IMR-90 (cell line): Measurements from ENCODE around the gene CDK5R2.

Source experiments
- CEBPB ChIP-seq: IDR thresholded peaks from 2 replicates; pipeline ENCODE4 v1.6.1; 2012; ENCODE audit warnings: low read depth, low read length, improper control_type of control experiment
- CHD1 ChIP-seq: IDR thresholded peaks from 2 replicates; pipeline ENCODE4 v1.6.1; 2012; ENCODE audit warnings: low read depth, low read length, improper control_type of control experiment
- ELK1 ChIP-seq: fragments of 150-350 bp; IDR thresholded peaks from 2 replicates; pipeline ENCODE4 v1.6.1; 2016; ENCODE audit warnings: low read depth, mild to moderate bottlenecking, low read length, moderate library complexity, borderline replicate concordance
- FOS ChIP-seq: fragments of 150-350 bp; IDR thresholded peaks from 2 replicates; pipeline ENCODE4 v1.6.1; 2016; ENCODE audit warnings: low read depth, low read length
- MAZ ChIP-seq: IDR thresholded peaks from 2 replicates; pipeline ENCODE4 v1.6.1; 2012; ENCODE audit warnings: low read depth, mild to moderate bottlenecking, low read length, improper control_type of control experiment, moderate library complexity, borderline replicate concordance
- MXI1 ChIP-seq: IDR thresholded peaks from 2 replicates; pipeline ENCODE4 v1.6.1; 2012; ENCODE audit warnings: low read depth, mild to moderate bottlenecking, low read length, moderate library complexity, borderline replicate concordance
- POLR2A ChIP-seq: IDR thresholded peaks from 2 replicates; pipeline ENCODE4 v1.6.1; 2012; ENCODE audit warnings: mild to moderate bottlenecking, low read depth, low read length
- RAD21 ChIP-seq: IDR thresholded peaks from 2 replicates; pipeline ENCODE4 v1.6.1; 2012; ENCODE audit warnings: low read length, improper control_type of control experiment
- RCOR1 ChIP-seq: IDR thresholded peaks from 2 replicates; pipeline ENCODE4 v1.6.1; 2012; ENCODE audit warnings: mild to moderate bottlenecking, low read length, improper control_type of control experiment; ENCODE audit not compliant: insufficient replicate concordance
- RFX5 ChIP-seq: IDR thresholded peaks from 2 replicates; pipeline ENCODE4 v1.8.0; 2012; ENCODE audit warnings: low read depth, mild to moderate bottlenecking, low read length, moderate library complexity
- SMC3 ChIP-seq: fragments of 150-350 bp; IDR thresholded peaks from 2 replicates; pipeline ENCODE4 v1.6.1; 2016; ENCODE audit warnings: low read depth, mild to moderate bottlenecking, antibody characterized with exemption, low read length, moderate library complexity
- TF ChIP-seq, protein P1 (sequence below): conservative IDR thresholded peaks from 2 replicates; pipeline ENCODE4 v1.5.1; 2012; ENCODE audit warnings: mild to moderate bottlenecking, low read depth, low read length, improper control_type of control experiment
- TF ChIP-seq, protein P2 (sequence below): fragments of 150-350 bp; IDR thresholded peaks from 2 replicates; pipeline ENCODE4 v1.6.1; 2017; ENCODE audit warnings: mild to moderate bottlenecking, antibody characterized with exemption, low read length, low read depth

DNA sequence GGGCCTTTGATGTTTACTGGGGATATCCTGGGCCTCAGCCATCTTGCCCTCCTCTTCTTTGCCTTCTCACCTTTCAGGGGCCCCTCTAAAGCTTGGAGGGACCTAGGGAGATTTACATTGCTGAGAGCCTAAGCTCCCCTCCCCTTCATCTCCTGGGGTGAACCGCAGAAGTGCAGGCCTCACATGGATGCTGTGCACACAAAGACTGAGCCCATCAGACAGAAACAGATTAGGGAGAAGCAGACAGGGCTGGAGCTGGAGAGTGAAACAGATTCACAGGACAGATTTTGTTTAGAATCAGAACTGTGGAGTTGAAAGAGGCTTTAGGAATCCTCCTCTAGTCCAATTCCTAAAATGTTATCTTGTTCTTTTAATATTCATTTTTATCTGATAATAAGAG lies 3.4 kb upstream of the CDK5R2 start:
- TF ChIP-seq POLR2A = no peak
- TF ChIP-seq, protein P1, sequence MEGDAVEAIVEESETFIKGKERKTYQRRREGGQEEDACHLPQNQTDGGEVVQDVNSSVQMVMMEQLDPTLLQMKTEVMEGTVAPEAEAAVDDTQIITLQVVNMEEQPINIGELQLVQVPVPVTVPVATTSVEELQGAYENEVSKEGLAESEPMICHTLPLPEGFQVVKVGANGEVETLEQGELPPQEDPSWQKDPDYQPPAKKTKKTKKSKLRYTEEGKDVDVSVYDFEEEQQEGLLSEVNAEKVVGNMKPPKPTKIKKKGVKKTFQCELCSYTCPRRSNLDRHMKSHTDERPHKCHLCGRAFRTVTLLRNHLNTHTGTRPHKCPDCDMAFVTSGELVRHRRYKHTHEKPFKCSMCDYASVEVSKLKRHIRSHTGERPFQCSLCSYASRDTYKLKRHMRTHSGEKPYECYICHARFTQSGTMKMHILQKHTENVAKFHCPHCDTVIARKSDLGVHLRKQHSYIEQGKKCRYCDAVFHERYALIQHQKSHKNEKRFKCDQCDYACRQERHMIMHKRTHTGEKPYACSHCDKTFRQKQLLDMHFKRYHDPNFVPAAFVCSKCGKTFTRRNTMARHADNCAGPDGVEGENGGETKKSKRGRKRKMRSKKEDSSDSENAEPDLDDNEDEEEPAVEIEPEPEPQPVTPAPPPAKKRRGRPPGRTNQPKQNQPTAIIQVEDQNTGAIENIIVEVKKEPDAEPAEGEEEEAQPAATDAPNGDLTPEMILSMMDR = no peak
- TF ChIP-seq RAD21 = no peak
- TF ChIP-seq MXI1 = no peak
- TF ChIP-seq FOS = no peak
- no peak for TF ChIP-seq RCOR1
- TF ChIP-seq, protein P2, sequence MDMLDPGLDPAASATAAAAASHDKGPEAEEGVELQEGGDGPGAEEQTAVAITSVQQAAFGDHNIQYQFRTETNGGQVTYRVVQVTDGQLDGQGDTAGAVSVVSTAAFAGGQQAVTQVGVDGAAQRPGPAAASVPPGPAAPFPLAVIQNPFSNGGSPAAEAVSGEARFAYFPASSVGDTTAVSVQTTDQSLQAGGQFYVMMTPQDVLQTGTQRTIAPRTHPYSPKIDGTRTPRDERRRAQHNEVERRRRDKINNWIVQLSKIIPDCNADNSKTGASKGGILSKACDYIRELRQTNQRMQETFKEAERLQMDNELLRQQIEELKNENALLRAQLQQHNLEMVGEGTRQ = no peak
- TF ChIP-seq CEBPB = no peak
- TF ChIP-seq MAZ = no peak
- TF ChIP-seq SMC3 = no peak
- no peak for TF ChIP-seq ELK1
- TF ChIP-seq RFX5 = no peak
- no peak for TF ChIP-seq CHD1
